Mesenchymal stem cell (in vitro differentiated cells and primary cell): Measurements from ENCODE around the gene ARFRP1.
A peak's percentile ranks its signal among the peaks of the same experiment; 100 is the strongest.

Experiments
- DNase-seq: peaks from one replicate; pipeline ENCODE4 v3.0.0-alpha.2; 2013
- H2AFZ ChIP-seq: one replicate; pipeline ENCODE4 v1.6.1; 2013; ENCODE audit warnings: low read depth, mild to moderate bottlenecking, control low read depth, inconsistent platforms, low read length, moderate library complexity
- H2AK5ac ChIP-seq: 2 replicates; pipeline ENCODE4 v1.6.1; 2013; ENCODE audit warnings: low read length, moderate library complexity, mild to moderate bottlenecking, inconsistent platforms; ENCODE audit not compliant: severe bottlenecking
- H2BK120ac ChIP-seq: one replicate; pipeline ENCODE4 v1.6.1; 2013; ENCODE audit warnings: low read depth, mild to moderate bottlenecking, inconsistent platforms, low read length, moderate library complexity
- H2BK12ac ChIP-seq, 2 experiments: one replicate each; pipeline ENCODE4 v1.6.1; 2013; ENCODE audit warnings: inconsistent platforms in 2 of 2, low read length in 2 of 2, mild to moderate bottlenecking in 2 of 2, moderate library complexity in 2 of 2, control low read depth in 1 of 2
- H2BK15ac ChIP-seq: one replicate; pipeline ENCODE4 v1.6.1; 2013; ENCODE audit warnings: mild to moderate bottlenecking, low read depth, inconsistent platforms; ENCODE audit not compliant: poor library complexity, severe bottlenecking
- H2BK5ac ChIP-seq: 2 replicates; pipeline ENCODE4 v1.6.1; 2013; ENCODE audit warnings: low read depth, mild to moderate bottlenecking, low read length, control low read depth, inconsistent platforms; ENCODE audit not compliant: poor library complexity, severe bottlenecking
- H3K14ac ChIP-seq, 2 experiments: one replicate each; pipeline ENCODE4 v1.6.1; 2013; ENCODE audit warnings: inconsistent platforms in 2 of 2, low read length in 2 of 2, control low read depth in 1 of 2, mild to moderate bottlenecking in 1 of 2, moderate library complexity in 1 of 2
- H3K18ac ChIP-seq, 2 experiments: one replicate each; pipeline ENCODE4 v1.6.1; 2013; ENCODE audit warnings: inconsistent platforms in 2 of 2, low read length in 2 of 2, control low read depth in 1 of 2, low read depth in 1 of 2, mild to moderate bottlenecking in 1 of 2
- H3K23ac ChIP-seq, 2 experiments: one replicate each; pipeline ENCODE4 v1.6.1; 2013; ENCODE audit warnings: inconsistent platforms in 2 of 2, low read length in 2 of 2, mild to moderate bottlenecking in 2 of 2, moderate library complexity in 2 of 2, control low read depth in 1 of 2
- H3K27ac ChIP-seq: 2 replicates; pipeline ENCODE4 v1.5.1; 2013; ENCODE audit warnings: mild to moderate bottlenecking, moderate library complexity, low read length, control low read depth, inconsistent platforms; ENCODE audit not compliant: poor library complexity, severe bottlenecking
- H3K27me3 ChIP-seq, 2 experiments: 2 replicates each; pipeline versions ENCODE4 v1.6.1 to v1.7.0; 2013; ENCODE audit warnings: low read length in 2 of 2, mild to moderate bottlenecking in 2 of 2, moderate library complexity in 2 of 2, control low read depth in 1 of 2, inconsistent platforms in 1 of 2; ENCODE audit not compliant: control insufficient read depth in 1 of 2, insufficient read depth in 1 of 2
- H3K36me3 ChIP-seq, 2 experiments: 2 replicates each; pipeline versions ENCODE4 v1.6.1 to v1.7.0; 2013; ENCODE audit warnings: low read length in 2 of 2, control low read depth in 1 of 2, inconsistent platforms in 1 of 2, low read depth in 1 of 2, mild to moderate bottlenecking in 1 of 2; ENCODE audit not compliant: insufficient read depth in 2 of 2, control insufficient read depth in 1 of 2
- H3K4ac ChIP-seq, 2 experiments: one replicate each; pipeline ENCODE4 v1.6.1; 2013; ENCODE audit warnings: inconsistent platforms in 2 of 2, low read length in 2 of 2, mild to moderate bottlenecking in 2 of 2, moderate library complexity in 2 of 2, control low read depth in 1 of 2, low read depth in 1 of 2
- H3K4me1 ChIP-seq: 2 replicates; pipeline ENCODE4 v1.6.1; 2013; ENCODE audit warnings: low read depth, low read length, control low read depth; ENCODE audit not compliant: control insufficient read depth, insufficient read depth
- H3K4me2 ChIP-seq: 2 replicates; pipeline ENCODE4 v1.6.1; 2013; ENCODE audit warnings: low read length, mild to moderate bottlenecking, inconsistent platforms; ENCODE audit not compliant: poor library complexity, severe bottlenecking
- H3K4me3 ChIP-seq, 2 experiments: 2 replicates each; pipeline versions ENCODE4 v1.5.1 to v1.7.0; 2013; ENCODE audit warnings: low read length in 2 of 2, mild to moderate bottlenecking in 2 of 2, control low read depth in 1 of 2, low read depth in 1 of 2; ENCODE audit not compliant: insufficient read depth in 1 of 2
- H3K79me1 ChIP-seq: replicated peaks from 2 replicates; pipeline ENCODE4 v1.6.1; 2013; ENCODE audit warnings: mild to moderate bottlenecking, control low read depth, low read length, inconsistent platforms; ENCODE audit not compliant: poor library complexity, severe bottlenecking
- H3K9ac ChIP-seq: 2 replicates; pipeline ENCODE4 v1.7.0; 2013; ENCODE audit warnings: mild to moderate bottlenecking, low read length, moderate library complexity
- H3K9me3 ChIP-seq: 2 replicates; pipeline ENCODE4 v1.7.0; 2013; ENCODE audit warnings: mild to moderate bottlenecking, low read length; ENCODE audit not compliant: control insufficient read depth
- H4K8ac ChIP-seq: one replicate; pipeline ENCODE4 v1.6.1; 2013; ENCODE audit warnings: inconsistent platforms, mild to moderate bottlenecking, low read length, moderate library complexity
- H4K91ac ChIP-seq: one replicate; pipeline ENCODE4 v1.6.1; 2013; ENCODE audit warnings: mild to moderate bottlenecking, low read length, inconsistent platforms
- WGBS: methylation state at CpG from one replicate; pipeline ENCODE4 v1.1.7; 2013; ENCODE audit warnings: mixed read lengths; 5-methylcytosine and 5-hydroxymethylcytosine counted together

The ARFRP1 gene

GRCh38 chr20:63738687-63739129 is 30.9 kb upstream of the ARFRP1 start:
- 12% methylated on average over 26 of the region's 26 CpGs for WGBS
- Histone ChIP-seq H2BK120ac (peak overlapping the region; percentile 78), H3K36me3 (peaks cover 45 to 73% of the 10 kb centered on the region in 2 experiments), H2BK15ac (peak overlapping the region; percentile 82), H2AK5ac (no peak overlapping the region), H3K23ac (peak overlapping the region in 1 of 2 experiments; percentile 46), H4K8ac (peak overlapping the region; percentile 45), H2BK12ac (peak overlapping the region in 1 of 2 experiments; percentile 50), H3K4me1 (peaks cover 40% of the 10 kb centered on the region), H3K14ac (no peak overlapping the region), H2AFZ (no peak overlapping the region), H3K9me3 (no peaks in the 10 kb centered on the region), H3K18ac (peak overlapping the region; percentile 50 to 82), H3K4me2 (peak overlapping the region; percentile 85), H3K79me1 (peaks cover 12% of the 10 kb centered on the region), H3K4me3 (peak overlapping the region; percentile 11 to 65), H3K9ac (peak overlapping the region; percentile 63), H3K27ac (no peak overlapping the region), H4K91ac (no peak overlapping the region), H3K27me3 (no peaks in the 10 kb centered on the region), H3K4ac (no peak overlapping the region), H2BK5ac (no peak overlapping the region)
- peak; percentile 61 for DNase-seq

- Histone ChIP-seq H4K8ac (peak overlapping the region; percentile 45), H3K9ac (no peak overlapping the region), H3K36me3 (peaks cover 45 to 73% of the 10 kb centered on the region in 2 experiments), H3K23ac (peak overlapping the region in 1 of 2 experiments; percentile 46), H3K4me2 (peak overlapping the region; percentile 85), H3K4me1 (peaks cover 40% of the 10 kb centered on the region), H3K79me1 (peaks cover 18% of the 10 kb centered on the region), H2BK12ac (no peak overlapping the region), H3K9me3 (no peaks in the 10 kb centered on the region), H3K4ac (peak overlapping the region in 1 of 2 experiments; percentile 21), H2BK15ac (no peak overlapping the region), H3K14ac (no peak overlapping the region), H2AFZ (no peak overlapping the region), H2BK5ac (peak overlapping the region; percentile 20), H2AK5ac (no peak overlapping the region), H3K27me3 (no peaks in the 10 kb centered on the region), H4K91ac (no peak overlapping the region), H2BK120ac (no peak overlapping the region), H3K4me3 (no peak overlapping the region), H3K27ac (no peak overlapping the region), H3K18ac (peak overlapping the region; percentile 23 to 50)
- no peak for DNase-seq
- 25% methylated on average over 38 of the region's 43 CpGs for WGBS
Observed at GRCh38 chr20:63737945-63738686, 30.3 kb upstream of the ARFRP1 start.

DNA sequence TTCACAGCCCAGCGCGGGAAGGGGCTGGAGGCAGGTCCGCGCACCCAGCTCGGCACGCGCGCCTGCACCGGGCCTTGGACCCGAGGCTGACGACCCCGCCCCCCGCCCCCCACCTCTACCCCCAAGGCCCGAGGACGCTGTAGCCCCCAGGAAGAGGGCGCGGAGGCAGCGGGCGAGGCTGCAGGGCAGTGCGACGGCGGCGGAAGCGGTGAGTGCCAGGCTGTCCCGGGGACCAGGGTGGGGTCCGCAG is 29.8 kb upstream of the ARFRP1 start:
- H3K79me1 ChIP-seq, result peaks cover 22% of the 10 kb centered on the region
- H2AK5ac ChIP-seq, result no peak overlapping the region
- no peak overlapping the region for H3K23ac ChIP-seq
- no peak overlapping the region for H4K91ac ChIP-seq
- H3K14ac ChIP-seq, result no peak overlapping the region
- H3K4me1 ChIP-seq, result peaks cover 38% of the 10 kb centered on the region
- H4K8ac ChIP-seq, result no peak overlapping the region
- peaks cover 42 to 73% of the 10 kb centered on the region in 2 experiments for H3K36me3 ChIP-seq
- no peak overlapping the region for H2BK120ac ChIP-seq
- no peak overlapping the region for H2BK5ac ChIP-seq
- peak overlapping the region; percentile 14 for H3K4me2 ChIP-seq
- no peaks in the 10 kb centered on the region for H3K9me3 ChIP-seq
- no peak for DNase-seq
- no peak overlapping the region for H3K4ac ChIP-seq
- H3K9ac ChIP-seq, result no peak overlapping the region
- no peaks in the 10 kb centered on the region for H3K27me3 ChIP-seq
- no peak overlapping the region for H2AFZ ChIP-seq
- no peak overlapping the region for H3K4me3 ChIP-seq
- WGBS, result 34% methylated on average over 5 of the region's 26 CpGs
- H3K27ac ChIP-seq, result no peak overlapping the region
- no peak overlapping the region for H2BK12ac ChIP-seq
- no peak overlapping the region for H2BK15ac ChIP-seq
- no peak overlapping the region for H3K18ac ChIP-seq

DNA sequence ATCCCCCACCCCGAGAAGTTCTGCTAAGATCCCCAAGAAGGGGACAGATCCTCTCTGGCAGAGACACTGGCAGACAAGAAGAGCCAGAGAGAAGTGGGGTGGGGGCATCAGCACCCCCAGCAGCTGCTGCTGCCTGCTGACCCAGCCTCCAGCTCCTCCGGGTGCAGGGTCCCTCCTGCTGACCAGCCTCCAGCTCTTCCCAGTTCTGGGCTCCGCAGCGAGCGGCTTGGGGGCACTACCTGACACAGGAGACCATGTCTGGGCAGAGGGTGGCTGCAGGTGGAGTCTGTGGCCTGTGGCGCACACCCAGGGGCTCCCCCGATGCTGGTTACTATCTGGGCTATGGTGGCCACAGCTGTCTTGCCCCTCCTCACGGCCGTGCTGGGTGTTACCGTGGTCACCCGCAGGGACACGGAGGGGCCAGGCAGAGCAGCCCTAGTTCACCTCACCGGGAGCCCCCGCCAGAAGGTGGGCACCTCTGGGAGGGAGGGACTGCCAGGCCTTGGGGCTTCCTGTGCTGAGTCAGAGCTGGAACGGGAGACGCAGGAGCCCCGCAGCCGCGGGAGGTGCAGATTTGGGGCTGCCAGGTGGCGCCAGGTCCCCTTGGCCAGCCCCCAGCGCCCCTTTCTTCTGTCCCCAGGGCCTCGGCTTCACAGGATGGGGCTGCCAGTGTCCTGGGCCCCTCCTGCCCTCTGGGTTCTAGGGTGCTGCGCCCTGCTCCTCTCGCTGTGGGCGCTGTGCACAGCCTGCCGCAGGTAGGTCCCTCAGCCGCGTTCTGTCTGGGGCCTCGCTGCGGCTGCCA is 29.3 kb upstream of the ARFRP1 start:
- Histone ChIP-seq H2BK15ac (no peak overlapping the region), H2BK120ac (no peak overlapping the region)

More for the DNA sequence above, 29.3 kb upstream of the ARFRP1 start:
- peaks cover 21% of the 10 kb centered on the region for H3K79me1 ChIP-seq
- H3K4me3 ChIP-seq, result no peak overlapping the region
- H3K4me1 ChIP-seq, result peaks cover 37% of the 10 kb centered on the region
- H3K9me3 ChIP-seq, result no peaks in the 10 kb centered on the region
- no peak overlapping the region for H3K18ac ChIP-seq
- H2BK12ac ChIP-seq, result no peak overlapping the region
- no peak overlapping the region for H3K4ac ChIP-seq
- no peaks in the 10 kb centered on the region for H3K27me3 ChIP-seq
- peaks cover 40 to 71% of the 10 kb centered on the region in 2 experiments for H3K36me3 ChIP-seq
- no peak overlapping the region for H3K27ac ChIP-seq
- peak overlapping the region; percentile 5 for H4K91ac ChIP-seq
- no peak overlapping the region for H2AK5ac ChIP-seq
- no peak overlapping the region for H2AFZ ChIP-seq
- H2BK5ac ChIP-seq, result no peak overlapping the region
- no peak overlapping the region for H4K8ac ChIP-seq
- no peak for DNase-seq
- H3K4me2 ChIP-seq, result no peak overlapping the region
- no peak overlapping the region for H3K14ac ChIP-seq
- no peak overlapping the region for H3K9ac ChIP-seq
- no peak overlapping the region for H3K23ac ChIP-seq
- WGBS, result 64% methylated on average over 26 of the region's 30 CpGs
